Measurements from ENCODE around the gene LYPD6.

- TF ChIP-seq REST (IDR thresholded peaks at IDR 0.05) (no peak), MAX (IDR thresholded peaks at IDR 0.05) (no peak), YY1 (IDR thresholded peaks at IDR 0.05) (no peak), CTCF (IDR thresholded peaks at IDR 0.05; ENCODE audit: low read depth, low read length, missing input control) (no peak), RAD21 (IDR thresholded peaks at IDR 0.05) (no peak), EGR1 (IDR thresholded peaks at IDR 0.05; ENCODE audit: low read depth in 2 of 2) (no peak), FOXA1 (IDR thresholded peaks at IDR 0.05) (no peak)
These were observed 152.7 kb downstream of the LYPD6 start for GRCh38 chr2:149483004-149483605.

Data from liver (tissue), 3 donors.